IPS-18a (cell line): Measurements from ENCODE around the gene ADK.

ENCODE experiments used
- H3K27ac ChIP-seq: one replicate; pipeline ENCODE4 v1.5.1; 2013; ENCODE audit warnings: low read length
- H3K27me3 ChIP-seq: one replicate; pipeline ENCODE4 v1.6.1; 2013; ENCODE audit warnings: mild to moderate bottlenecking, low read length; ENCODE audit not compliant: control insufficient read depth, insufficient read depth
- H3K36me3 ChIP-seq: one replicate; pipeline ENCODE4 v1.6.1; 2013; ENCODE audit warnings: low read depth, low read length; ENCODE audit not compliant: control insufficient read depth
- H3K4me1 ChIP-seq: one replicate; pipeline ENCODE4 v1.6.1; 2013; ENCODE audit warnings: low read depth, low read length; ENCODE audit not compliant: control insufficient read depth
- H3K4me3 ChIP-seq: one replicate; pipeline ENCODE4 v1.5.1; 2013; ENCODE audit warnings: low read length
- H3K9ac ChIP-seq: one replicate; pipeline ENCODE4 v1.6.1; 2013; ENCODE audit warnings: mild to moderate bottlenecking, low read length, moderate library complexity
- H3K9me3 ChIP-seq: one replicate; pipeline ENCODE4 v1.6.1; 2013; ENCODE audit warnings: low read depth, low read length; ENCODE audit not compliant: control insufficient read depth

The ADK gene

DNA sequence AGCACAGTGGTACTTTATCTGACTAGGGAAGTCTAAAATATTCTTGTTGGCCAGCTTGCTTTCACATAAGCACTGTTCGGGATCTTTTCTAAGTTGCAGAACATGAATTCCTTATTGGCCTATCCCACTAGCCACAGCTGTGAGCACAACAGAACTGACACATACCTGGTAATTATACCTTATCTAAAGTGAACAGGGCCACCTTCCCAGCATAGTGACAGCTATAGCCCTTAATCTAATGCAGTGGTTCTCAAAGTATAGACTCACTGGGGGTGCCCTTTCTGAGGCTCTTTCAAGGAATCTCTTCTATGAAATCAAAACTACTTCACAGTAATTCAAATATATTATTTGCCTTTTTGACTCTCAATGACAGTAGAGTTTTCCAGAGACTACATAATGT is 490.6 kb downstream of the ADK start:
- Histone ChIP-seq H3K27me3 (no peaks in the 10 kb centered on the region), H3K9me3 (peaks cover 5% of the 10 kb centered on the region), H3K27ac (no peak overlapping the region), H3K9ac (no peak overlapping the region), H3K4me3 (no peak overlapping the region), H3K4me1 (peaks cover 20% of the 10 kb centered on the region), H3K36me3 (no peaks in the 10 kb centered on the region)

DNA sequence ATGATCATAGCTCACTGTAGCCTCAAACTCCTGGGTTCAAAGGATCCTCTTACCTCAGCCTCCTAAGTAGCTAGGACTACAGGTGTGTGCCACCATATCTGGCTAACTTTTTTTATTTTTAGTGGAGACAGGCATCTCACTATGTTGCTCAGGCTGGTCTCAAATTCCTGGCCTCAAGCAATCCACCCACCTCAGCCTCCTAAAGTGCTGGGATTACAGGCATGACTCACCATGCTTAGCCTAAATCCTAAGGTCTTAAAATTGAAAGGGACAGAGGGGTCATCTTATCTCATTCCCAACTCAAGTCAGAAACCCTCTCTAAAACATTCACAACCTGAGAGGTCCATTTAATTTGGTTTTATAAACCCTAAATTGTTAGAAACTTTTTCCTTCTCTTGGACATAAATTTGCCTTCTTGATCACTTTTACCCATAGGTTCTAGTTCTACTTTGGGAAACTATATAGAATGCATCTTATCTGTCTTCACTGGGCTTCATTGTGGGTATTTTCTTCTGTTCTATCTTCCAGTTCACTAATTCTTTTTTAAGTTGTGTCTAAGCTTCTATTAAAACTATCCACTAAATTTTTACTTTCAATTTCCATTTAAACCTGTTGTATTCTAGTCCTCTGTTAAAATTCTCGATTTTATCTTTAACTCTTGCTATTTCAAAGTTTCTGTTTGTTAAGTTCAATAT is 492.0 kb downstream of the ADK start:
- Histone ChIP-seq H3K4me3 (no peak overlapping the region), H3K36me3 (no peaks in the 10 kb centered on the region), H3K4me1 (peaks cover 21% of the 10 kb centered on the region), H3K27ac (no peak overlapping the region), H3K9me3 (peaks cover 5% of the 10 kb centered on the region), H3K27me3 (no peaks in the 10 kb centered on the region), H3K9ac (no peak overlapping the region)

DNA sequence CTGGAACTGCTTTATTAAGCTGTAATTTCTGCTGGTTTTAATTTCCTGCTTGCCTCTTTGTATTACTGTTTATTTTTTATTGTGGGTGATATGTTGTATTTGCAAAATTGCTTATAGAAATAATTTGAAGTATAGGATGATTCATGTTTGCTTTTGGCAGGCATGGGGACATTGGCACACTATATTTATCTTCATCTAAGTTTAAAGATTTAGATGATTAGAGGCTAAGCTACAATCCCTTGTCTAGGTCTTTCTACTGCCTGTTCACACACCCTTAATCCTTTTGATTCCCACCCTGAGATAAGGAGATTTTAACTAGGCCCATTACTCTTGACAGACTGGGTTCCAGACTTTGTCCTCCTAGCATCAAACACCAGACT is 492.6 kb downstream of the ADK start:
- Histone ChIP-seq H3K4me1 (peaks cover 21% of the 10 kb centered on the region), H3K4me3 (no peak overlapping the region), H3K27me3 (no peaks in the 10 kb centered on the region), H3K27ac (no peak overlapping the region), H3K9ac (no peak overlapping the region), H3K9me3 (peaks cover 5% of the 10 kb centered on the region), H3K36me3 (no peaks in the 10 kb centered on the region)

DNA sequence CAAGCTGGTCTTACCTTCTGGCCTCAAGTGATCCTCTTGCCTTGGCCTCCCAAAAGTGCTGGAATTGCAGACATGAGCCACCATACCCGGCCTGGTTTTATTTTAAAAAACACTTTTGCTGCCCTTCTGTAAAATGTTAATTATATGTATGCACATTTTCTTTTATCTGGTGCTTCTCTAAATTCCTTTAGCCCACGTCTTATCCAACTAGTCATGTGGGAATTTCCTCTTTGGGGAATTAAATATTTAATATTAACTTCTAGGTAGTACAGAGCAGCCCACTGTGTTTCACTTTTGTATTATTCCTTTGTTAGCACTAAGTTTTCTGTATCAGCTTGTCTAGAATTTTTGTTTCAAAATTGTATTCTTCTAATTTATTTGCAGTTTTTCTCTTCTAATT is 493.7 kb downstream of the ADK start:
- Histone ChIP-seq H3K9ac (no peak overlapping the region), H3K27ac (no peak overlapping the region), H3K4me1 (peaks cover 21% of the 10 kb centered on the region), H3K4me3 (no peak overlapping the region), H3K36me3 (no peaks in the 10 kb centered on the region), H3K9me3 (peaks cover 5% of the 10 kb centered on the region), H3K27me3 (no peaks in the 10 kb centered on the region)

DNA sequence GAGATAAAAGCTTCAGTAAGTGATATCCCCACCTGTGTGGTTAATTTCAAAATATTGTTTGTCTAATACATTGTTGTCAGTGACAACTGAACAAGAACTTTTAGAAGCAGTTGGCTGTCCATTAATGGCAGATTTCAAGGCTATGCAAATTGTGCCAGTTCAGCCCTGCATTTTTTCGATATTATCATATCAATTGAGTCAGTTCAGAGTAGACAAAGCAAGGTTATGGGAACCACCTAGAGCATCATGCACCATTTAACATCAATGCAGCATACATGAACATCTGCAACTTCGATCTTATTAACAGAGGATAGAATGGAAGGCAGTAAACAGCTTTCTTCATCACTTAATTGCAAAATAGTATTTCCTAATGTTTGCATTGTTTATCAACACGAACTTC is 494.7 kb downstream of the ADK start:
- no peaks in the 10 kb centered on the region for H3K36me3 ChIP-seq
- H3K27me3 ChIP-seq: no peaks in the 10 kb centered on the region
- no peak overlapping the region for H3K9ac ChIP-seq
- H3K4me3 ChIP-seq: no peak overlapping the region
- peaks cover 5% of the 10 kb centered on the region for H3K9me3 ChIP-seq
- peaks cover 13% of the 10 kb centered on the region for H3K4me1 ChIP-seq
- no peak overlapping the region for H3K27ac ChIP-seq

DNA sequence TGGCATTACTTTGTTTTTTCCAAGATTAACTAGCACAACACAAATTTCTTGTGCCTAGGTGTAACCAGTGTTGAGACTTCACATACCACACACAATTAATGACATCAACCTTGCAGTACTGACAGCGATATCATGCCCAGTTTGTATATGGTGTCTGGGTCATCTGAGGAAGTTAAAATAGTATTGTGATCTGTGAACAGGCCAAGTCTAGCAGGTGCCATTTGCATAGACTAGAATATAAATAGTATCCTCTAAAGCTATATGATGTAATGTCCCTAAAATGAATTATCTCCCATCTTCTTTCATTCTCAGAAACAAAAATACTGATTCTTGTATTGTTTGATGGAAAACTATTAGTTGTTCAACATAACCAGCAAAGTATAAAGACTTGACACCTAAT is 499.6 kb downstream of the ADK start:
- Histone ChIP-seq H3K9ac (no peak overlapping the region), H3K36me3 (no peaks in the 10 kb centered on the region), H3K27me3 (no peaks in the 10 kb centered on the region), H3K4me3 (no peak overlapping the region), H3K4me1 (peaks cover 11% of the 10 kb centered on the region), H3K9me3 (no peaks in the 10 kb centered on the region), H3K27ac (no peak overlapping the region)

DNA sequence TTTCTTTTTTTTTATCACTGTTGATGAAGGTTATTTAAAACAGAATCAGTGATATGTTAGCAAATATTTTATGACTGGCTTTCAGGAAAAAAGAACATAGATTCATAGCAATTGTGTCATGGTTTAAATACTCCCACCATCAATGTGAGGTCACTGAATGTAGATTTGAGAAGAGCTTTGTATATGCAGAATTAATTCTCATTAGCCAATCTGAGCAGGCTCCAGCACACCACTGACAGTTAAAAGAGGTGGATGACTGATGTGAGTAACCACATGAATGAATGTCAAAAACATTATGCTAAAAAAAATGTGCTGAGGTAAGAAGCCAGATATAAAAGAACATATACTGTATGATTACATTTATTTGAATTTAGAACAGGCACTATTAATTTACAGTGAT is 500.5 kb downstream of the ADK start:
- Histone ChIP-seq H3K36me3 (no peaks in the 10 kb centered on the region), H3K27ac (no peak overlapping the region), H3K4me3 (no peak overlapping the region), H3K4me1 (peaks cover 2% of the 10 kb centered on the region), H3K9ac (no peak overlapping the region), H3K9me3 (no peaks in the 10 kb centered on the region), H3K27me3 (no peaks in the 10 kb centered on the region)

DNA sequence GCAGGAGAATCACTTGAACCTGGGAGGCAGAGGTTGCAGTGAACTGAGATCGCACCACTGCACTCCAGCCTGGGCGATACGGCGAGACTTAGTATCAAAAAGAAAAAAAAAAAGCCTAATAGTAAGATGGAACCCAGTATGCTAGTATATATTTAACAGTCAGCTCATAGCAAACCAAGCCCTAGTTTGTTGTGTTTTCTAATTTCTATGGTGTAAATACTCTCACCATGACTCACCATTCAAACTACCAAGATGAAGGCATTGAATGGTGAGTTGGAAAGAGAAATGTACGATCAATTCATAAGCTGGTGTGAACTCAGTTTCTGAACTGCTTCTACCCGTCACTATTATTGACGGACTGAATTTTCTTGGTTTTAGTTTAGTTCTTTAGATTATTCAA is 501.6 kb downstream of the ADK start:
- no peaks in the 10 kb centered on the region for H3K36me3 ChIP-seq
- H3K9ac ChIP-seq: no peak overlapping the region
- no peaks in the 10 kb centered on the region for H3K27me3 ChIP-seq
- no peaks in the 10 kb centered on the region for H3K4me1 ChIP-seq
- no peaks in the 10 kb centered on the region for H3K9me3 ChIP-seq
- H3K4me3 ChIP-seq: no peak overlapping the region
- H3K27ac ChIP-seq: no peak overlapping the region

DNA sequence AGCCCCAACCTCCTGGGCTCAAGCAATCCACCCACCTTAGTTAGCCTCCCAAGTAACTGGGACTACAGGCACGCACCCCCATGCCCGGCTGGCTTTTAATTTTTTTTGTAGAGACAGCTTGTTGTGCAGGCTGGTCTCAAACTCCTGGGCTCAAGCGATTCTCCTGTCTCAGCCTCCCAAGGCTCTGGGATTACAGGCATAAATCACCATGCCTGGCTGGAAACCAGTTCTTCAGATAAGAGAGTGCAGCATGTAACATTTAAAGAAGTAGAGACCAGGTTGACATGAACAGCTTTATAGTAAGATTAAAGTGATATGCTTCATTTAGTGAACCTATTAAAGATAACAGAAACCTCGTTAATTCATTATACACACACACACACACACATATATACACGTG is 507.5 kb downstream of the ADK start:
- Histone ChIP-seq H3K9me3 (no peaks in the 10 kb centered on the region), H3K27me3 (no peaks in the 10 kb centered on the region), H3K4me3 (no peak overlapping the region), H3K9ac (no peak overlapping the region), H3K4me1 (no peaks in the 10 kb centered on the region), H3K36me3 (no peaks in the 10 kb centered on the region), H3K27ac (no peak overlapping the region)

DNA sequence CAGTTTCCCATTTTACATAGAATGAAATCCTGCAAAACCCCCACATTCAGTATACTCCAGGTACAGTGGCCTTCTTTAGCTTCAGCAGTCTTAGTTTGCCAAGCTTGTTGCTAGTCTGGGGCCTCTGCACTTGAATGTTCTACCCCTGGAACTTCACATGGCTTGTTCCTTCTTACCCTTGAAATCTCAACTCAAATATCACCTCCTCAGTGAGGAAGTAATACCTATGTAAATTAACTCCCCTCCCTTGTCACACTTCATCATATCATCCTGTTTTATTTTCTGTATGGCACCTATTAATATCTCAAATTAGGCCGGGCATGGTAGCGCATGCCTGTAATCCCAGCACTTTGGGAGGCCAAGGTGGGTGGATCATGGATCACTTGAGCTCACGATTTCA is 511.6 kb downstream of the ADK start:
- H3K9me3 ChIP-seq: no peaks in the 10 kb centered on the region
- H3K4me1 ChIP-seq: no peaks in the 10 kb centered on the region
- H3K9ac ChIP-seq: no peak overlapping the region
- no peak overlapping the region for H3K27ac ChIP-seq
- no peaks in the 10 kb centered on the region for H3K27me3 ChIP-seq
- H3K4me3 ChIP-seq: no peak overlapping the region
- no peaks in the 10 kb centered on the region for H3K36me3 ChIP-seq

DNA sequence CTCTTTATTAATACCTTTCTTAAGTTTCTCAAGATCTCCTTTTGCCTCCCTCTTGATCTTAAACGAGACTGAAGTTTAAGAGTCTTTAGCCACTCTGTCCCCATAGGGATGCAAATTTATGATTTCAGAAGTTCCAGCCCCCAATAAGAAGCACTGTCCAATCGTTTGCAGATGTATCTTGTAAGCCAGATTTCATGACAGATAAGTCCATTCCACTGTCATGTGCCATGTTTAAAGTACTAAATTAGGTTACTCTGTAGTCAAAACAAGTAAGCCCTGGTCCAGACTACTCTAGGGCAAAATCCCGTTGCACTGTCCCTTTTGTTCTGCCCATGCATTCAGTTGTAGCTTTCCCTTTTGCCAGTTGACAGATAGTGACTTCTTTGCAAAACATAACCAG is 518.2 kb downstream of the ADK start:
- Histone ChIP-seq H3K4me1 (no peaks in the 10 kb centered on the region), H3K9ac (no peak overlapping the region), H3K4me3 (no peak overlapping the region), H3K27ac (no peak overlapping the region), H3K9me3 (no peaks in the 10 kb centered on the region), H3K36me3 (no peaks in the 10 kb centered on the region), H3K27me3 (no peaks in the 10 kb centered on the region)

DNA sequence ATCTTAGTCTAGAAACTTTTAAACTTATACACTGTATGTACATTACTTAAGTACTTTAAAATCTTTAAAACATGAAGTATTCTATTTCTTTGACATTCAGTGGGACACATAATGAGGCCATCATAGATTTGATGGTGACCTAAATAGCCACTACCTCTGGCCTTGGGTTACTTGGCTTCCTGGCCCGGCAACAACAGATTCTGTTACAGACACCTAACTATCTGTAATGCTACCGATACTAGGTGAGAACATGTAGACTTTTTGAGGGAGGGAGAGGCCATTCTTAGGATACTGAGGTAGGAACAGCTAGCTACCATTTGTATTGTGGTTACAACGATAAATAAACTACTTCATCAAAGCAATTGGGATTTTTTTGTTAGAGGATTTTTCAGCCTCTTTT is 520.7 kb downstream of the ADK start:
- no peak overlapping the region for H3K27ac ChIP-seq
- no peak overlapping the region for H3K9ac ChIP-seq
- peaks cover 5% of the 10 kb centered on the region for H3K4me1 ChIP-seq
- H3K4me3 ChIP-seq: no peak overlapping the region
- H3K27me3 ChIP-seq: no peaks in the 10 kb centered on the region
- H3K36me3 ChIP-seq: no peaks in the 10 kb centered on the region
- H3K9me3 ChIP-seq: no peaks in the 10 kb centered on the region
